ENCODE measurements around the gene TMEM255A.
A peak's percentile ranks its signal among the peaks of the same experiment; 100 is the strongest.

TMEM255A gene

DNA sequence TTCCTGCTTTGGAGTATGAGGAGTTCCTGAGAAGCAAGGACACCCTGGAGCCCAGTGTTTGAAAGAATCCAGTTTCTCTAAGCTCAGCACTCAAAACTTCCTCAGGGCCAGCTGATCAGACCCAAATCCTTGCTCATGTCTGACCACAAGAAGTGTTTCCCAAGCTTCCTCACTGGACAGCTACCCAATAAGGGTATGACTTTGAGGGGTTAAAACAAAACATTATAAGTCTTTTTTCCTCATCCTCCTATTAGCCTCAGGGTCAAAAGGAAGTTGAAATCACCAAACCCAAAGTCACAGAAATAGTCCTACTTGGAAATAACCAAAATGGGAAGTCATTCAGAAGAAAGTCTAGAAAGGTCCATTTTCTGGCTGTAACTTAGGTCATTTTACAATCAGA, 46.9 kb downstream of the TMEM255A start:
- no peak for DNase-seq (ENCODE audit: low read depth)

DNA sequence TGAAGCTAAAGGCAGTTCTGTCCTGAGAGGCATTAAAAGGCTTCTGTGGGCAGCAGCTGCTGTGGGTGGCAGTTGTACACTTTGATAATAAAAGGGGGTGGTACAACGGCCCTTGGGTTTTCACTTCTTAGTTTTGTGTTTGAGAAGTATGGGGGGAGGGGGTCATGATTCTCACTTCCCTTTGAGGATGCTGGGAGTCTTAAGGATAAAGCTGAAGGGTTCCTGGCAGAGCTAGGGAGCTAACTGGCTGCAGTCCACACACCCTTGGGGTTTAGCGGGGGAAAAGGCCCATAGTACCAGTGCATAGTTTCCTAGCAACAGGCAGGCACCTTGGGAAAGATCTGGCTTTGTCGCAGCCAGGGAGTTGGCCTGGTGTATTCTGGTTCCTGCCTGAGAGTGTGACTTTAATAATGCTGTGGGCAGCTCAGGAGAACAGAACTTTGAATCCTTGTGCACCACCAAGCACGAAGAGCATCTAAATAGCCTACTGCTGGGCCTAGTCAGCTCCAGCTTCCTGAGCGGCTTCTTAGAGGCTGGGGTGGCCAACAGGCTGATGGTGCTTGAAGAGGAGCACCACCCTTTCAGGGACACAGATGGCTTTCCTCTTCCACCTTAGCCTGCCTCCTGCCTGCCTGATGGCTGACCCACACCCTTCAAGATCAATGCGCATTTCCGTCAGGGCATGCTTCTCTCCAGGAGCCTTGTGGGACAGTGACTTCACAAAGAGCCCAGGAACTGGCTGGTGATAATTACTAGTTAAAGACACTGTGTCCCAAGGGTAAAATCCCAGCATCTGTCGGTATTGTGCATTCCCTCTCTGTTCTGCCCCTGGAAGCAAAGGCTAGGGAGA, 48.2 kb downstream of the TMEM255A start:
- no peak for DNase-seq (ENCODE audit: low read depth)

- DNase-seq (ENCODE audit: low read depth) = no peak
Measured at GRCh38 chrX:120260369-120260768, 50.9 kb downstream of the TMEM255A start.

GRCh38 chrX:120253784-120254183, 57.5 kb downstream of the TMEM255A start:
- DNase-seq (ENCODE audit: low read depth) = no peak

DNA sequence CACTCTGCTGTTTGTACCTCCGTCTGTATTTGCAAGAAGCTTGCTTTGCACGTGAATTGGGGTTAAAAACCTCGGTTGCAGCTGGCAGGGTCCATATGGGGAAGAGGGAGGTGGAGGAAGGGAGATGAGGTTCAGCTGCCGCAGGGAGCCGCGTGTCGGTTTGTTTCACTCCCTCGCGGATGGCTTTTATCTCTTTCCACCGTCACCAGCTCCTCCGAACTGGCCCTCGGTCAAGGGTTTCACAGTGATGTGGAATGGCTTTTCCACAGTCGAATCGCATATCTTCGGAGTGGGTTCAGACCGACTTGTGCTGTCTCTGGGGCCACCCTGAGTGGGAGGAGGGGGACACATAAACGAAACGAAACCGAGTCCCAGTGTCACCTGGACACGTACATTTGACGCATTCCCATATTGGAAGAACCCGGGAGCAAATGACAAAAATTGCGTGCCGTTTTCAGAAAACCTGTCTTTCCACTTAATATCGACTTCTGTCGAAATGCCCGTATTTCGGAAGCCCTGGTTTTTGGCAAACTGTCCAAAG, 59.7 kb downstream of the TMEM255A start:
- DNase-seq (ENCODE audit: low read depth) = no peak

DNA sequence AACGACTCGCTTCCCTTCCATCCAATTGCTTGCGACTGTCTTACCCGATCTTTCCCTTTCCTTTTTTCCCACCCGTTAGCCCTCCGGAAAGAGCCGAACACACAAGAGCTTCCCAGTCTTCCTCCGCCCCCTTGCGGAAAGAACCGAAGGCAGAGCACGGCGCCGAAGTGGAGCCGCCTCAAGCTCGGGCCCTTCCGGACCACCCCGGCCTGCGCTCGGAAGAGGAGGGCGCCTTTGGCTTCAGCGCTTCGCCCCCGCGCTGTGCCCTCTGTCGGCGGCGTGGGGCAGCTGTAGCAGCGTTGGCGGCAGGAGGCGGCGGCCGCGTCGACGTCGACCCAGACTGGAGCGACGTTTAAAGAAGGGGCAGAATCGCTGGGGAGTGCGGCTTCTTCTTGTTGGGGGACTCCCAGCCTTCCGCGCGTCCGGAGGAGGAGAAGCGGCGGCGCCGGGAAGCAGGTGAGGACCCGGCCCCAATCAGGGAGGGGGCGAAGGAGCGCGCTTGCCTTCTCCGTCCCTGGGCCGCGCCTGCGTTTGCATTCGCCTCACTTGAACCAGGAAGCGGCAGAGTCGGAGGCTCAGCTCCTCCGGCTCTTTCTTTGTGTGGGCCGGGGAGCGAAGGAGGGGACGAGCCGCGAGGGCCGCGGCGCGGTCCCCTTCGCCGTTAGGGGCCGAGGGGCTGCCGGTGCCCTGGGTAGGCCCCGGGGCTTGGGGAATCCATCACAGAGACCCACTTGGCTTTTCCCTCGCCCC, 60.6 kb downstream of the TMEM255A start, which contains the start of gene ZBTB33:
Gene ZBTB33, plus strand, starts transcription at position 291 of the 750 bp plus-strand sequence. CDS start 2,604 bp downstream, outside the sequence.
- peak; percentile 75 for DNase-seq (ENCODE audit: low read depth)

- DNase-seq (ENCODE audit: low read depth) = peak; percentile 22
Measured at GRCh38 chrX:120244735-120245498, 66.3 kb downstream of the TMEM255A start.

GRCh38 chrX:120244395-120244734, 66.9 kb downstream of the TMEM255A start:
- DNase-seq (ENCODE audit: low read depth) = no peak

DNA sequence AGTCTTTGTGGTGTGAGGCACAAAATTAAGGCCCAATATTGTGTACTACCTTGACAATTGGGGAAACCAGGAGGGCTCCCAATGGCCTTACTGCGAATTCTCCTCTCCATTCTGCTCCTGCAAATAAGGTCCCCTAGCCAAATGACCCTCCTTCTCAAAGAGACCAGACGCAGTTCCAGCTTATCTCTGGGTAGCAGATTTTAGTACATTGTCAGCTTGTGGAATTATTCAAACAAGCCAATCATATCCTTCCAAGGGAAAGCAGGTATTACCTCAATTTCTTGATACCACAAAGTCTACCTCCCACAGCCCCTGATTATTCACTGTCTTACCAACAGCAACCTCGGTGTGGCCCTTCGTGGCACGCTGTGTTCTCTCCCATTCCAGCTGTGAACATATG, 68.4 kb downstream of the TMEM255A start:
- DNase-seq (ENCODE audit: low read depth) = no peak

- DNase-seq (ENCODE audit: low read depth) = no peak
Measured at GRCh38 chrX:120238933-120239332, 72.3 kb downstream of the TMEM255A start.

GRCh38 chrX:120236687-120237479, 74.4 kb downstream of the TMEM255A start:
- no peak for DNase-seq (ENCODE audit: low read depth)

- no peak for DNase-seq (ENCODE audit: low read depth)
Measured at GRCh38 chrX:120235284-120235683, 76.0 kb downstream of the TMEM255A start.

DNA sequence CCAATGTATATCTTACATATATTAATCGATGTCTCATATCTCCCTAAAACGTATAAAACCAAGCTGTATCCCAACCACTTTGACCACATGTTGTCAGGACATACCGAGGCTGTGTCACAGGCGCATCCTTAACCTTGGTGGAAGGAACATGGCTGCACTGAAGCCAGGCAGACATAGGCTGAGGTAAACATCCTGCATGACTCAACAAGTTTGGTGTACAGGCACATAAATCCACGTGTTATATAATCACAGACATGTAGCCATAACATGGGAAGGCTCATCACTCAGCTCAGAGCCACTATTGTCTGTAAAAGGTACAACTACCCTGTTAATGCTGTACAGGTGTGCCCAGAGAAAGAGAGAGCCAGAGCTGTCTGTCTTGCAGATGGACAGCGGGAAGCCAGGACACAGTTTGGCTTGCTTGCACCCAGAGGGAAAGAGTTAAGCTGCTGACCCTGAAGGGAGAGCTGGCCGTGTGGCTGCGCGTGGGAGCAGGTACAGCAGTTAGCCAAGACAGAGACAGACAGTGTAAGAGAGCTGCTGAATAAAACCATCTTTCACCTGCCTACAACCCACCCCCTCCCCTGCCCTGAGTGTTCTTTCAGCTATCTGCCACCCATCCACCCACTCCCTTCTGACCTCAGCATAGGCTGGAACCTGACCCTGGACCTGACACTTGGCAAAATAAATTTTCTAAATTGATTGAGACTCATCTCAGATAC, 82.9 kb downstream of the TMEM255A start:
- no peak for DNase-seq (ENCODE audit: low read depth)

GRCh38 chrX:120224388-120224787, 86.9 kb downstream of the TMEM255A start:
- DNase-seq (ENCODE audit: low read depth) = no peak

- no peak for DNase-seq (ENCODE audit: low read depth)
Measured at GRCh38 chrX:120223374-120223773, 87.9 kb downstream of the TMEM255A start.

- DNase-seq (ENCODE audit: low read depth) = peak; percentile 33
Measured at GRCh38 chrX:120213438-120214265, 97.6 kb downstream of the TMEM255A start.
